ENCODE results near the gene SAG.
A peak's percentile ranks its signal among the peaks of the same experiment; 100 is the strongest.

The SAG gene

DNA sequence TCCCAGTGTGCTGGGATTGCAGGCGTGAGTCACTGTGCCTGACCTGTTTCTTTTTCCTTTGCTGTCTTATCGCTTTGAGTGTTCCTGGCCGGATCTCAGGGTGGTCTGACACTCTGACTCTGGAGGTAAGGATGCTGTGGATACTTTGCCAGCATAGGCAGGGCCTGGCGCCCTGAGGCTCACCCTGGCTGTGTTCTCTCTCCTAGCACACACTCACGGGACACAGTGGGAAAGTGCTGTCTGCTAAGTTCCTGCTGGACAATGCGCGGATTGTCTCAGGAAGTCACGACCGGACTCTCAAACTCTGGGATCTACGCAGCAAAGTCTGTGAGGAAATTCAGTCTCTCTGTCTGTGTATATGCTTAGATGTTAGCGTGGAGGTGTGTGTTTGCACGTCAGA is 18.0 kb upstream of the SAG start:
- no peak for DNase-seq

DNA sequence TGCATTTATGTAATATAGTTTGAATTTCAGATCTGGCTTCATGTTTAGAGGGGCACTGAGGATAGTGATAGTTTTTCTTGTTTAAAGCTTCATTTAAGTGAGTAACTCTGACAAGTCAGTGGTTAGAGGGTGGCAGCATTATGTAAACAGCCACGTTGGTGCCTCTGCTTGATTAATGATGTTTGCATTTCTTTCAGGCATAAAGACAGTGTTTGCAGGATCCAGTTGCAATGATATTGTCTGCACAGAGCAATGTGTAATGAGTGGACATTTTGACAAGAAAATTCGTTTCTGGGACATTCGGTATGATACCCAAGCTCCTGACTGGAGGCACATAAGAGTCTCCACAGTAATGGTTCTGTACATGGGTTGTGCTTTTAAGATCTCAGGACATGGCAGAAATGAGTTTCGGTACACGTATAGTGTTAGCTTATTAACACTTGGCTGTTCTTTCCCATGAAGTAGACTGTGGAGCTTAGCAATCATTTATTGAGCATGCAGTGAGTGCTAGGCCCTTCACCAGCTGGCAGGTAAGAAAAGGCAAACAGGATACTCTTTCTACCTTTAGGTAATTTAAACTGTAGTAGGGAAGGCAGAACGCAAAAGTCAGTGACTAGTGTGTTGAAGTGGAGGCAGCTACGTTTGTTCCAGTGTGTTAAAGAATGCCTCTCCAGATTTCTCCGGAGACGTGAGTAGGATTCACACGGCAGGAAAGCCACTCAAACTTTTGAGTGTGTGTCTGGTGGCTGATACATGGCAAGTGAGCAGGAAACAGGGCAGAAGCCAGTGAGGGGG is 17.4 kb upstream of the SAG start:
- DNase-seq: no peak

DNA sequence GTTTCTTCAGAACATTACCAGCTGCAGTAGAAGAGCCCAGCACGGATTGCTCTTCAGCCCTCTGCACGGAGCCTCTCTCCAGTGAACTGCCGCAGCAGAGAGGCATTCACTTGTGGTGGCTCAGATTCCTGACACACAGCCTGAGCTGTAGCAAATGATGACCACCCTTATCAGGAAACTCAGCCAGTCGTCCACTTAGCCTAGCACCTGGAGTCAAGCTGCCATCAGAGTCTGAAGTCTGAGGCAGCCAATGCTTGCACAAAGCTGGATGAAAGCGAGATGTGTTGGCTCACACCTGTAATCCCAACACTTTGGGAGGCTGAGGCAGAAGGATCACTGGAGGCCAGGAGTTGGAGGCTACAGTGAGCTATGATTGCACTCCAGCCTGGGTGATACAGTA is 11.7 kb upstream of the SAG start:
- no peak for DNase-seq

DNA sequence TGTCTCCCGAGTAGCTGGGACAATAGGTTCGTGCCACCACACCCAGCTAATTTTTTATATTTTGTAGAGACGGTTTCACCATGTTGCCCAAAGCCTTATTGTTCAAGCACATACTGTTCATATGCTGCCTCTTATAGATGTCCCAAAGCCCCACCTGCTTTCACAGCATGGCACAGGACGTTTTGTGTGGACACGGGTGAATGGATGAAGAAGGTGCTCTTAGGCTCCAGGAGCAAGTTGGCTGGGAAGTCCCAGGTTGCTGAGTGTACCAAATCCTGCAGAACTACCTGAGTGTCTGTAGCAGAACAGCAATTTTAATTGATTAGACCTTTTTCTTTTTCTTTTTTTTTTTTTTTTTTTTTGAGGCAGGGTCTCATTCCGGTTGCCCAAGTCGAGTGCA is 10.5 kb upstream of the SAG start:
- peak; percentile 6 for DNase-seq

DNA sequence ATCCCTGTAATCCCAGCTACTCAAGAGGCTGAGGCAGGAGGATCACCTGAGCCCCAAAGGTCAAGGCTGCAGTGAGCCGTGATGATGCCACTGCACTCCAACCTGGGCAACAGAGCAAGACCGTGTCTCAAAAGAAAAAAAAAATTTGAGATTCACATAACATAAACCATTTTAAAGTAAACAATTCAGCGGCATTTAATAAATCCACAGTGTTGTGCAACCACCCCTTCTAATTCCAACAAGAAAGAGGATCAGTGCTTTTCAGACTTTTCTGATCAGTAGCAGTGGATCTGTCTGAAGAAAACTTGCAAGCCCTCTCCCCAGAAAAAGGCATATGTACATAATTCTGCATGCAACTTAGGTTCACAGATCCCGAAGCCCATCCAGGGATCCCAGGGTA is 7.2 kb upstream of the SAG start:
- no peak for DNase-seq

DNA sequence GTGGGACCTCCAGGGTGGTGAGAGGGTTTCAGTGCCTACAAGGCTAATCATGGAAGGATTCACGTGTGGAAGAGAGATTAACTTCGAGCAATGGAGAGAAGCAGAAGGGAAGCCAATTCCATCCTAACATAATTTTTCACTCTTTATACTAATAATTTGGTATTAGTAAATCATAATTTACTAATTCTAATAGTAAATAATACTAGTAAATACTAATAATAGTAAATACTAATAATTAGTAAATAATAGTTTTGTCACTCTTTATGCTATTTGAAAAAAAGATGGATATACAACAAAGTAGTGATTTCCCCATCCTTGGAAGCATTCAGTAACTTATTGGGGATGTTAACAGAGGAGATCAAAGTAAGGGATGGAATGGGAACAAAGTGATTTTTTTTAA is 6.4 kb upstream of the SAG start:
- no peak for DNase-seq

DNA sequence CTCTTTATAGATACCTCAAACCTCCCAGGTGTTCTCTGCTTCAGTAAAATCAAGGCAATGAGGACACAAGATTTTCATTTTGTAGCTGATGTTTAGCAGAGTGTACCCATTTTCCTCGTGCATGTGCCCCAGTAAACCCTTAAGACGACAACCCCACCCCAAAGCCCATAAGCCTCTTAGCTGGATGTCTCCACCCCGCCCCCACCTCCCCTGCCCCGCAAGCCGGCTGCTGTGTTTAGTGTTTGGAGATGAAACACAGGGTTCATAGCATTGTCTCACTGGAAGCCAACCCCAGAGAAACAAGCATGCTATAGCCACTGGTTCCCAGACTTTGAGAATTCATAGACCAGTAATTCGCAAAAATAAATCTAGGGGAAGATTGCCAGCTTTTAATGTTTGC is 5.8 kb upstream of the SAG start:
- DNase-seq: no peak

DNA sequence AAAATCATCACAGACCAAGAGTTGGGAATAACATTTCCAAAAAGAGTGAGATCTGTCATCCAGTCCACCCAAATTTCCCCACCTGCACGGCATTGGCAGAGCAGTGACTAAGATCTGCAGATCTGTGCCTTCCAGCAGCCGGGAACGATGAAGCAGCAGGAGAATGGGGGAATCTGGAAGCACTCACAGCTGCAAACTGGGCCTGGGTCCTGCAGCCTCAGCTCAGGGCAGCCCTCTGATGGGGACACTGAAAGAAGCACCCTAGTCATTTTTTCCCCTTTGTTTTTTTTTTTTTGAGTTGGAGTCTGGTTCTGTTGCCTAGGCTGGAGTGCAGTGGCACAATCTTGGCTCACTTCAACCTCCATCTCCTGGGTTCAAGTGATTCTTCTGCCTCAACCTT is 4.4 kb upstream of the SAG start:
- no peak for DNase-seq

DNA sequence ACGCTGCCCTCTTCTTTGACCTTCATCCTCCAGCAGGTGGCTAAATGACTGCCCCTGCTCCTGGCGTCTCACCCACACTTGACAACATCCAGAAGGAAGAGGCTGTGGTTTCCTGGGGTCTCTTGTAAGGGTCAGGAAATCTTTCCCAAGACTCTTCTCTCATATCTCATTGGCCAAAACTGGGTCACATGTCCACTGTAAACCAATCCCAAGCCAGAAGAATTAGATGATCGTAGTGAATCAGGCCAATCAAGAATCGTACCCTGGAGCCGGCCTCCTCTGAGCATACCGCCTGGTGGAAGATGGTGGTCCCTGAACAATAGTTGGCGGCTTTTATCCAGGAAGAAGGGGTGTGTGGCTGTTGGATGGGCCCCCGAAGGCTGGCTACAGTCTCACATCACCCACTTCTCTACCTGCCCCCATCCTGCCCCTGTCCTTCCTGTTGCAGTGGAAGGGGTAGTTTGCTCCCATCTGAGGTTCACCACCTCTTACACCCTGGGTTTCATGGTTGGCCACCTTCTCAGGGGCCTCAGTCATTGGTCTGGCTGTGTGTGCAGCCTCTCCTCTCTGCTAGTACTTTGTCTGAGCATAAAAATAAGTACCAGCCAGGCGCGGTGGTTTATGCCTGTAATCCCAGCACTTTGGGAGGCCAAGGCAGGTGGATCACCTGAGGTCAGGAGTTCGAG is 3.8 kb downstream of the SAG start:
- no peak for DNase-seq

DNA sequence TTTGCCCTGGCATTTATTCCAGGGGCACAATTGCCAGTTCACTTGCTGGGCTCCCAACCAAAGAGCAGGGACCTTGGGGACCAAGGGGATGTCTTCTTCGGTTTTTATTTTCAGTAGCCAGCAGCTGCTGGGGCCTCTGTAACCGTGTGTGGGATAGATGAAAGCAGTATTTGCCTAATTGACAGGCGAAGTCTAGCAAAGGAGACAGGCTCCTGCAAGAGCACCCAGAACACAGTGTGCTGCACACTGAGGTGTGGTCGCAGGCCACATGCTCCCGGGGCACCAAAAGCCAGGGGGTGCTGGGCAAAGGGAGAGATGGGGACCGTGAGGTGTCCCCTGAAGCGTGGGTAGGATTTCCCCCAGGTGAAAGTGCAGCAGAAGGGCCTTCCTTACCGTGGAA is 5.3 kb downstream of the SAG start:
- DNase-seq: no peak

DNA sequence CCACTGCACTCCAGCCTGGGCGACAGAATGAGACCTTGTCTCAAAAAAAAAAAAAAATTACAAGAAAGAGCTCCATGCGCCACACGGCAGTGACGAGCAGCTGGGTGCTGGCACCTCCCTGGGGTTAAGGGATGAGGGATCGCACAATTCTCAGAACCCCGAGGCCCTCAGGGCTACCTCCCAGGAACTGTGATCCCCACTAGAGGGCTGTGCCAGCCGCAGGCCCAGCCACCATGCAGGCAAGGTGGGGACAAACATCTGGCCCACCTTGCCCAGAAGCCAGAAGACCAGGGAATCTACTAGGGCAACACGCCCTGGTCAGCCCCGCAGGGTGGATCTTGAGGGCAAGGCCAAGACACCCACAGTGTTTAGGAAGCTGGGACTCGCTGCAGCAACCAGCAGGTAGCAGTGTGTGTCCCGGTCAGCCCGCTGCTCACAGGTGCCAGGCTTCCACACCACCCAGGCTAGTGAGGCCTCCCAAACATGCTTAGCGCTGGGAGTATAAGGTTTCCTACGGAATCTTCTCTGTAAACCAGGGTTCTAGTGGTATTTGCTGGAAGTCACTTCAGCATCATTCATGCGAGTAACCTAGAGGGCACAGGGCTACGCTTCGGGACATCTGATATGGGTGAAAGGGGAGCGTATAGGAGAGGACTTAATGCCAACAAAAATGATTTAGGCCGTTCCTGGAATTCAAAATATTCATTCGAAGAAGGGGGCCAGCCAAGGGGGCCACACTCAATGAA is 6.7 kb downstream of the SAG start:
- DNase-seq: no peak

DNA sequence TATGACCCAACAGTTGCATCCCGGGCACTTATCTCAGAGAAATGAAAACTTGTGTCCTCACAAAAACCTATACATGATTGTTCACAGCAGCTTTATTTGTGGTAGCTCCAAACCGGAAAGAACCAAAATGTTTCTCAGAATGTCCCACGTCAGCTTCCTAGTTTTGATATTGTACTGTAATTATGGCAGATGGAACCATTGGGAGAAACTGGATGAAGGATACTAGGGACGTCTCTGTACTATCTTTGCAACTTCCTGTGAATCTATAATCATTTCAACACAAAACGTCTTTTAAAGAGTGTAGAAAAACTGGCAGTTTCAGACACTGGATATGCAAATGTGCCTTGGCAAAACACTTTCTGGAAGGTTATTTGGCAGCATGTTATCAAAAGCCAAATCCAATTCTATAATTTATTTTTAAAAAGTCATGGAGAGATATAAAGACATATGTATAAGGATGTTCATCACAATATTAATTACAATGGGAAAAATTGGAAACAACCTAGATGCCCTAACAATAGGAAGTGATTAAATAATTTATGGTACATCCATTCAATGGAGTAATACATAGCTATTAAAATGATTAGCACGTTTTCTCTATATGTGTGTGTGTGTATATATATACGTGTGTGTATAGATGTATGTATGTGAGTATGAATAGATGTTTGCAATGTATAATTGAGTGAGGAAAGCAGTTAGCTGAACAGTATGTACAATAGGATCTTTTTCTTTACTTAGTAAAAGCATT is 9.8 kb downstream of the SAG start:
- DNase-seq: no peak

DNA sequence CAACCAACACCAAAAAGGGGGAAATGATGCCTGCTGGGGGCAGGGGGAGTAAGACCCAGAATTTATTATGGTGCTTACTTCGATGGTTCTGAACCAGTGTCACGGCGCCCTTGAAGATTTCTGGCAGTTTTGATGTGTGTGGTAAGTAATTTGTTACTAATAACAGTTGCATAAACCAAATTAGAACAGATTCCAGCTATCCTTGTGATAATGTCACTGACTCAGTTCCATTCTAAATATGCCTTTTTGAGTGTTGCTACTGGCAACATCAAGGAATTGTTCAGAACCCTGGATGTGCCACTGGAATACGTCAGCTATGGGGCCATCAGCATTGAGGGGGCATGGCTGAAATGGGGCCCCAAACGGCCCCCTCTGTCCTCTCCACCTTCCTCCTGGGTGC is 11.6 kb downstream of the SAG start:
- DNase-seq: no peak

DNA sequence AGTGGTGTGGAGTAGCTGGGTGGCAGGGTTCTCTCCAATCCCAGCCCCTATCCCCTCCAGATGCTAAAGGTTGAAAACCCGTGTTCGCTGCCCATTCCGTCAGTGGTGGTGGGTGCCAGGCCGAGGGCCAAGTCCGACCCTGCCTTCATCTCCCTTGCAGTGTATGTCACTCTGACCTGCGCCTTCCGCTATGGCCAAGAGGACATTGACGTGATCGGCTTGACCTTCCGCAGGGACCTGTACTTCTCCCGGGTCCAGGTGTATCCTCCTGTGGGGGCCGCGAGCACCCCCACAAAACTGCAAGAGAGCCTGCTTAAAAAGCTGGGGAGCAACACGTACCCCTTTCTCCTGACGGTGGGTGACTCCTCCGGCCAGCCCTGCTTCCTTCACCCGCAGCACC is 12.9 kb downstream of the SAG start:
- DNase-seq: no peak

DNA sequence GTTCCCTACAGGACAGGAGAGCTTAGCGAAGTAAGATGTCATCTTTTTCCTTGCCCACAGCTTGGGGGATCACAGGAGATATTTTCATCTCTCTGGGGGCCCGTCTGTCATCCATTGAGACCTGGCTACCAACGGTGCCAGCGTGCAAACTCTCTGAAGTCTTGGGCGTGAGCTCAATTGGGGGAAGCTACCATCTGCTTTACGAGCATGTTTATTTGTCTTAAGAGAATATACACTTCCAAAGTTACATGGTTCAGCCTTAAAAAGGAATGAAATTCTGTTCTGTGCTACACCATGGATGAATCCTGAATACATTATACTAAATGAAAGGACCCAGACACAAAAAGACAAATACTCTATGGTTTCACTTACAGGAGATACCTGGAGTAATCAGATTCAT is 13.6 kb downstream of the SAG start:
- DNase-seq: no peak

DNA sequence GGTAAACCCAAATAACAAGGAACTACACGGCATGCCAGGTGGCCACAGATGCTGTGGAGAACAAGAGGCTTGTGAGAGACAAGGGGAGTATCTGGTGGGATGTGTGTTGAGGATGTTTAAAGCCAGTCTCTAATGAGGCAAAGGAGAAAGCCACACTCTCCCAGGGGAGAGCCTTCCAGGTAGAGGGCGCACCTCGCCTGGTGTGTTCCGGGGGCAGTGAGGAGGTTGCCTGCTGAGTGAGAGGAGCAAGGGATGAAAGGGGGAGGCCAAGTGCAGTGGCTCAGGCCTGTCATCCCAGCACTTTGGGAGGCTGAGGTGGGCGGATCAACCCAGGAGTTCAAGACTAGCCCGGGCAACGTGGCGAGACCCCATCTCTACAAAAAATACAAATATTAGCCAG is 16.2 kb downstream of the SAG start:
- DNase-seq: no peak

DNA sequence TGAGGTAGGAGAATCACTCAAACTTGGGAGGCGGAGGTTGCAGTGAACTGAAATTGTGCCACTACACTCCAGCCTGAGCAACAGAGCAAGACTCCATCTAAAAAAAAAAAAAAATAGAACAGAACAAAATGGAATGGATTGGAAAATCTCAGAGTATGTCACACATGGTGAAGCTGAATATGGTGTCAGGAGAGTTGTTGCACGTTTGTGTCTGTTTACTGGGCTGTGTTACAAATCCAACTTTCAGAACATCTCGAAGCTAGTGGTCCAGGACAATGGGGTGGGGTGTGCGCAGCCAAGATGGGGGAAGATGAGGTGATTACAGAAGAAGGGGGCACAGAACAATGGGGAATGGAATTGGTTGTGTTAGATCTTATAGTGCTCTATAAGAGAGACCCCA is 17.6 kb downstream of the SAG start:
- no peak for DNase-seq

DNA sequence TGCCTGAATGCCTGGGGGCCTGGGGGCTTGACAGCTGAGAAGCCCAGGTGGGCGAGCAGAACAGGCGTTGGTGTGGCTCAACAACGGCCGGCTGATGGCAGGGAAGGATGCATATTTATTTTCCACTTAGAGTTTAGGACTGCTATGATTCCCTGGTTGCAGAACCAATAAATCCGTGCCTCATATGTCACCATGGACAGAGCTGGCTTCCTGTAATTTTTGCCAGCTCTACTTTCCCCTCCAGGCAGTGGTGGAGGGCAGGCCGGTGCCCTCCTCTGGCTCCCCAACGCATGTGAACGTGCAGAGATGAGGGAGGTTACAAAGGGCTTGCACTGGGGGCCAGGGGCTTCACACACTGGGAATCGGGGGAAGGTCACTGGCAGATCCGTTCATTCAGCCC is 18.2 kb downstream of the SAG start:
- DNase-seq: no peak

DNA sequence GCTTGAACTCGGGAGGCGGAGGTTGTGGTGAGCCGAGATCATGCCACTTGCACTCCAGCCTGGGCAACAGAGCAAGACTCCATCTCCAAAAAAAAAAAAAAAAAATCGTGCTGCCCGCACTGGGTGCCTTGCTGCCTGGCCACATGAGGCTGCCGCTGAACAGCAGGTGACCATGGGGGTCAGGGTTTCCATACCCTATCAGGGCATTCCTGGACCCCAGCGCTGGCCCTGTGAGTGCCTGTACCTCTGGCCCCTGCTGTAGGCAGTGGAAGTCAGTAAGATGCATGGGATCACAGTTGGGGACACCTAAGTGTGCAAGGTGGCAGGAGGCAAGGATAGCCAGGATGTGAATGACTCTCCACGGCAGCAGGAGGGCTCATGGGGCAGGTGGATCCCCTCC is 18.9 kb downstream of the SAG start:
- no peak for DNase-seq

DNA sequence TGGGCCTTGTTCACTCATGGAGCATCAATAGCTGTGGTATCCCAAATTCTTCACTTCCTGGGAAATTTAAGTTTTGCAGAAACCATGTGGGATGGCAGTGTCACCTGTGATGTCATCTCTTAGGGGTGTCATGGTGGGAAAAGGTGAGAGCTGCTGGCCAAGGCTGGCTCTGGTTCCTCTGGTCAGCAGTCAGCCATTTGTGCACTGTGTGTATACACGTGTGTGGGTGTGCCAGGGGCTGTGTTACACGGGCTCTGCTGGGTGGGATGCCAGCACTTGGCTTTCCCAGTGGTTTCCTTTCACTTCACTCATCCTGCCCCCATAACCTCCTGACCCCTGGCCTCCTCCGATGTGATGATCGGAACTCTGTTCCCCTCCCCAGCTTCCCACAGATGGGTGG is 21.3 kb downstream of the SAG start:
- no peak for DNase-seq

DNA sequence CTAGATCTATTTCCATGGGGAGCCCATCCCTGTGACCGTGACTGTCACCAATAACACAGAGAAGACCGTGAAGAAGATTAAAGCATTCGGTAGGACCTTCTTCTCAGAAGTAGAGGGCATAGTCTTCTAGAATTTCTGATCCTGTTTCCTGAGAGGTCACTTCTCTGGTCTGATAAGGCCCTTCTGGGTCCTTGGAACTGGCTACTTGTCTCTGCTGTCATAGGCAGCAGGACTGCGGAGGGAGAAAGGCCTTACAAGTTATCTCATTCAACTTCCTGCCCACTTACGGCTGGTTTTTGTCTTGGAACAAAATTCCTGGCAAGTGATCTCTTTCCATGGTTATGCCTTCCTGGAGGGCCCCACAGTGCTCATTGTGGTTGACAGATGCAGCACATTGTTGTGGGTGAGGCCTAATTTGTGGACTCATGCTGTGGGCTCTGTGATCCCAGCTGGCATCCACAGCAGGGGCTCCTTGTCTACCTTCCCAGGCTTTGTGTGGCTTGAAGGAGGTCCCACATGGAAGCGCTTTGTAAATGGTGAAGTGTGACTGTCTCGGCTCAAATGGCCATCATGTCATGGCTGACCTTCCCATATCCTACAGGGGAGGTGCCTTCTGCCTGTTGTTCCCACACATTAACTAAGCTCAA is 22.0 kb downstream of the SAG start:
- DNase-seq: no peak

DNA sequence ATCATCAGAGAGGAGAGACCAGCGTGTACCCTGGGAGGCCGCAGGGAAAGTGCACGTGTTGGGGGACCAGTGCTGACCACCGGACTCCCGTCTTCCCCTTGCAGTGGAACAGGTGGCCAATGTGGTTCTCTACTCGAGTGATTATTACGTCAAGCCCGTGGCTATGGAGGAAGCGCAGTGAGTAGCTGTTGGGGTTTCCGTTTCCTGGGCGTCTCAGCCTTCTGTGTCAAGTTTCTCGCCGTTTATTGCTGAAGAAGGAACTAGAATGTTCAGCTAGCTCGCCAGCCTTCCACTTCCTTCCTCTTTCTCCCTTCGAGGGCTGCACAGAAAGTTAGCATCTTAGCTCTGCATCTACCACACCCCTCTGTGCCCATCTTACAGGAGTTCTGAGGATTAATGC is 23.9 kb downstream of the SAG start:
- DNase-seq: no peak

DNA sequence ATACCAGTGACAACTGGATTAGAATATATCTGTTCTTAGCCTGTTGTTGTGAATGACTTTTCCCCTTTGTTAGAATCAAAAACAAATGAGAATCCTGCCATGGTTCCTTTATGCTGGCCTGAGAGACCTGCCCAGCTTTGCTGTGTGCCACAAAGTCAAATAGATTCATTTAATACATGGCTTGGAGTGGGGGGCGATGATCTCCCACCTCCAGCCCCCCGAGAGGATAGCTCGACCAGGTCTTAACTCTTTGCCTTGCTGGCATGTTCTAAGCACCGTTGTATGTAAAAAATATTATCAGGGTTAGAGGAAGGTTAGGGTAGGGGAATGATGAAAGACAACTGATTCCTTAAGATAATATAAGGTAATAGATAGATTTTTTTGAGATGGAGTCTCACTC is 24.5 kb downstream of the SAG start:
- DNase-seq: no peak

Measured in DMS79 (cell line).